ENCODE measurements around the gene ANTXRL.
"Not testable (repeated sequence)": the region's sequence is repeated elsewhere in the genome, so short reads cannot be mapped to it uniquely, and the experiment has no call there.

DNA sequence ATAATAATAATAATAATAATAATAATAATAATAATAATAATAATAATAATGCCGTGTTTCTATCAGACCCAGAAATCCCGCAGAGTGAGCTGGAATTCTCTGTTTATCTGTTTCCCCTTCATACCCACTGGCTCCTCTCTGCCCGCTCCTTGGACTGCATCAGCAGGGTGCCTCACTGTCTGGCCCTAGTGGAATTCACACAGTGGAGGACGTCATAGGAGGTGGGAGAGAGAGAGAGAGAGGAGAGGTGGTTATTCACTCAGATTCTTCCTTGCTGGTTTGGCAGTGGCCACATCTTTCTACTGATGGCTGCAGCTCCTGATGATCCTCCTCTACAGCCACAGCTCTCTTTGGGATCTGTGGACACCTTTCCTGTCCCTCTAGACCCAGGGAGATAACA, 78.7 kb downstream of the ANTXRL start:
- TF ChIP-seq, protein P1, sequence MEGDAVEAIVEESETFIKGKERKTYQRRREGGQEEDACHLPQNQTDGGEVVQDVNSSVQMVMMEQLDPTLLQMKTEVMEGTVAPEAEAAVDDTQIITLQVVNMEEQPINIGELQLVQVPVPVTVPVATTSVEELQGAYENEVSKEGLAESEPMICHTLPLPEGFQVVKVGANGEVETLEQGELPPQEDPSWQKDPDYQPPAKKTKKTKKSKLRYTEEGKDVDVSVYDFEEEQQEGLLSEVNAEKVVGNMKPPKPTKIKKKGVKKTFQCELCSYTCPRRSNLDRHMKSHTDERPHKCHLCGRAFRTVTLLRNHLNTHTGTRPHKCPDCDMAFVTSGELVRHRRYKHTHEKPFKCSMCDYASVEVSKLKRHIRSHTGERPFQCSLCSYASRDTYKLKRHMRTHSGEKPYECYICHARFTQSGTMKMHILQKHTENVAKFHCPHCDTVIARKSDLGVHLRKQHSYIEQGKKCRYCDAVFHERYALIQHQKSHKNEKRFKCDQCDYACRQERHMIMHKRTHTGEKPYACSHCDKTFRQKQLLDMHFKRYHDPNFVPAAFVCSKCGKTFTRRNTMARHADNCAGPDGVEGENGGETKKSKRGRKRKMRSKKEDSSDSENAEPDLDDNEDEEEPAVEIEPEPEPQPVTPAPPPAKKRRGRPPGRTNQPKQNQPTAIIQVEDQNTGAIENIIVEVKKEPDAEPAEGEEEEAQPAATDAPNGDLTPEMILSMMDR (IDR thresholded peaks at IDR 0.05; ENCODE audit: poor library complexity): not testable (repeated sequence)
- not testable (repeated sequence) for TF ChIP-seq EZH2 (IDR thresholded peaks at IDR 0.05; ENCODE audit: borderline replicate concordance)
